ENCODE results near the gene TMPRSS4.

The TMPRSS4 gene

GRCh38 chr11:118079491-118079890 lies 2.6 kb downstream of the TMPRSS4 start:
- DNase-seq (no peak), ATAC-seq (no peak)

GRCh38 chr11:118080296-118080695 lies 3.4 kb downstream of the TMPRSS4 start:
- no peak for DNase-seq
- ATAC-seq, result no peak

GRCh38 chr11:118081241-118081958 lies 4.5 kb downstream of the TMPRSS4 start:
- no peak for DNase-seq
- no peak for ATAC-seq

- ATAC-seq (no peak), DNase-seq (no peak)
Observed at GRCh38 chr11:118082880-118083552, 6.1 kb downstream of the TMPRSS4 start.

- DNase-seq (no peak), ATAC-seq (no peak)
Observed at GRCh38 chr11:118084247-118084646, 7.4 kb downstream of the TMPRSS4 start.

- ATAC-seq, result no peak
- DNase-seq, result no peak
Observed at GRCh38 chr11:118084656-118085055, 7.8 kb downstream of the TMPRSS4 start.

GRCh38 chr11:118086913-118087768 lies 10.3 kb downstream of the TMPRSS4 start, which contains the start of gene SMIM35:
Gene SMIM35, minus strand, starts transcription at chr11:118086963. Its CDS starts 206 bp downstream, at chr11:118086757.
- ATAC-seq (no peak), DNase-seq (no peak)

GRCh38 chr11:118087931-118088330 lies 11.1 kb downstream of the TMPRSS4 start:
- ATAC-seq, result no peak
- no peak for DNase-seq

GRCh38 chr11:118088531-118088930 lies 11.7 kb downstream of the TMPRSS4 start:
- ATAC-seq (no peak), DNase-seq (no peak)

- no peak for DNase-seq
Observed at GRCh38 chr11:118090545-118091162, 13.8 kb downstream of the TMPRSS4 start.

GRCh38 chr11:118091690-118092089 lies 14.8 kb downstream of the TMPRSS4 start:
- no peak for DNase-seq
- no peak for ATAC-seq

More at GRCh38 chr11:118090545-118091162, 13.8 kb downstream of the TMPRSS4 start:
- ATAC-seq, result no peak

- ATAC-seq (no peak), DNase-seq (no peak)
Observed at GRCh38 chr11:118092907-118093571, 16.2 kb downstream of the TMPRSS4 start.

- no peak for ATAC-seq
- no peak for DNase-seq
Observed at GRCh38 chr11:118095493-118095892, 18.6 kb downstream of the TMPRSS4 start.

GRCh38 chr11:118095967-118096367 lies 19.1 kb downstream of the TMPRSS4 start:
- DNase-seq, result no peak
- no peak for ATAC-seq

- ATAC-seq (no peak), DNase-seq (no peak)
Observed at GRCh38 chr11:118098996-118099837, 22.3 kb downstream of the TMPRSS4 start.

GRCh38 chr11:118099838-118100556 lies 23.1 kb downstream of the TMPRSS4 start:
- ATAC-seq (no peak), DNase-seq (no peak)

- no peak for DNase-seq
- no peak for ATAC-seq
Observed at GRCh38 chr11:118100691-118101232, 23.9 kb downstream of the TMPRSS4 start.

GRCh38 chr11:118102721-118103261 lies 25.9 kb downstream of the TMPRSS4 start:
- DNase-seq (no peak), ATAC-seq (no peak)

- DNase-seq, result no peak
- ATAC-seq, result no peak
Observed at GRCh38 chr11:118104491-118104890, 27.6 kb downstream of the TMPRSS4 start.

All from stimulated activated naive CD8-positive, alpha-beta T cell treated with anti-CD3 and anti-CD28 coated beads, Interleukin-15, Interleukin-2, amounts not matched to agents 100 U/mL and 50 U/mL, for 24 hours (primary cell).